Fibroblast of skin of right quadriceps (primary cell): ENCODE results near the gene DNASE2.

Source experiments
- DNase-seq: peaks from one replicate; pipeline ENCODE4 v3.0.0-alpha.2; 2013

The DNASE2 gene

GRCh38 chr19:12885749-12886650, 4.8 kb upstream of the DNASE2 start:
- no peak for DNase-seq

DNA sequence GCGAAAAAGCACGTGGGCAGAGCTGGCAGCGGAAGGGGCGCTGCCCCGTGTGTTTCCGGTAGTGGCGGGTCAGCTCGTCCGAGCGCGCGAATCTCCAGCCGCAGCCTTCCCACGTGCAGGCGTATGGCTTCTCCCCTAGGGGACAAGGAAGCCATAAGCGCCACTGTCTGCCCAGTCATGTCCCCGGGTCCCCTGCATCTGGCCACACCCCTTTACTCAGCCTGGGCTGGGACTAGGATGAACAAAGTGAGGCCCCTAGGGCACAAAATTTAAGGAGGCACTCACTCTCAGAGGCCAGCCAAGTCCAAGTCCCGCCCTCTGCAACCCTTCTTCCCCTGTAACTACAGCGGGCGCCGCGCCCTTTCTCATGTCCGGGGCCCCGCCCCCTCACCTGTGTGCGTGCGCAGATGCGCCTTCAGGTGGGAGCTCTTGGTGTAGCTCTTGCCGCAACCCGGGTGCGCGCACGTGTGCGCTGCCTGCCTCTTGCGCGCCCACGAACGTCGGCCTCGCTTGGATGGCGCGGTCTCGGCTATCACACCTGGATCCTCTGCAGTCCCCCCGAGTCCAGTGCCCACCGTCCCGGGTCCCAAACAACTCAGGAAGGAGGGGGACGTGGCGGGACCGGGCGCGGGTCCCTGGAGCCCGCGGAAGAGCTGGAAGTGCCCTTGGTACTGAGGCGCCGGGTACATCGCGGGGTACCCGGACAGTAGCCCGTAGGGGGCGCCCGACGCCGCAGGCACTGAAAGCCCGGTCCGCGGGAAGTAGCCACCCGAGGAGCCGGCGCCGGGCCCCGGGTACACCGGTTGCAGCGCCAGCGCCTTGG, 3.9 kb upstream of the DNASE2 start:
- peak; percentile 41 for DNase-seq

DNA sequence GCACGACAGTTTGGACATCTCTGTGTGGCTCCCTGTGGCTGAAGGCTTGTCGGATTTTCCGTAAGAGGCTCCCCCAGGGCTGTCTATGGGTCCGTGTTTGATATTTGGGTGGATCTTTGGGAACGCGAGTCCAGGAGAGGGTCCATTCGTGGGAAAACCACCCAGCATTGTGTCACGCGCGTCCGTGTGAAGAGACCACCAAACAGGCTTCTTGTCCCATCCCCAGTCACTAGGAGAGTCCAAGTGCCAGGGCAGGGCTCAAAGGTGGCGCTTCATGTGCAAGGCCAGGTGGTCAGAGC, 3.3 kb upstream of the DNASE2 start:
- no peak for DNase-seq

GRCh38 chr19:12884202-12884601, 3.0 kb upstream of the DNASE2 start:
- no peak for DNase-seq

DNA sequence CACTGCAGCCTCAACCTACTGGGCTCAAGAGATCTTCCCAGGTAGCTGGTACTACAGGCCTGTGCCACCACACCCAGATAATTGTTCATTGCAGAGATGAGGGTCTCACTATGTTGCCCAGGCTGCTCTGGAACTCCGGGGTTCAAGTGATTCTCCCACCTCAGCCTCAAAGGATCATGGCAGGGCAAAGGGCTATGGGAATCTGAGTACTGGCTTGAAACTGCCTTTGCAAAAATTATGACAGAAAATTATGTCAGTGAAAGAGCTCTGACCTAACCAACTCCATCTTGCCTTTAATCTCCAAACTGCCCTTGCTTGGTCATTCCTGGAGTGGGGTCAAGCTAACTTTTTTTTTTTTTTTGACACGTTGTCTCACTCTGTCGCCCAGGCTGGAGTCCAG, 1.3 kb upstream of the DNASE2 start:
- no peak for DNase-seq

DNA sequence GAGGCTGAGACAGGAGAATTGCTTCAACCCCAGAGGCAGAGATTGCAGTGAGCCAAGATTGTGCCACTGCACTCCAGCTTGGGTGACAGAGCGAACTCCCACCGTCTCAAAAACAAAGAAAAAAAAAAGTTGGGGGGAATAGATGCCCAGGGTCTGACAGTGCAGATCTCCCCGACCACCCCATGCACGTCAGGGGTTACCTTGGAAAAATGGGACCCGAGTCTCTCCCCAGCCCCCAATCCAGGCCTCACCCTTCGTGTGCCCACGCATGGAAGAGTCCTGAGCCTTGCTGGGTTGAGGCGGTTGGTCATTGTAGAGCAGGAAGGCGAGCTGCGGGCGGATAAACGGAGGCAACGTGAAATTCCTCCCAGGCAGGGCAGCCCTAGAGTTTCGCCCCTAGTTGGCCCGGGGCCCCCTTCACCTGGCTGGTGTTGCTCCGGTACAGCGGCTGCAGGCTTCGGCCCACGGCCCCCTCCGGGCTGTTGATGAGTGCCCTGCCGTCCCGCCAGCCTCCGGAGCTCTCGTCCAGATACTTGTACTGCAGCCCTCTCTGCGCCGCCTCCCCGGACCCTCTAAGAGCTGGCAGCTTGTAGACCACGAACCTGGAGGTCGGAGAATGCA, 588 bp downstream of the DNASE2 start:
- no peak for DNase-seq

DNA sequence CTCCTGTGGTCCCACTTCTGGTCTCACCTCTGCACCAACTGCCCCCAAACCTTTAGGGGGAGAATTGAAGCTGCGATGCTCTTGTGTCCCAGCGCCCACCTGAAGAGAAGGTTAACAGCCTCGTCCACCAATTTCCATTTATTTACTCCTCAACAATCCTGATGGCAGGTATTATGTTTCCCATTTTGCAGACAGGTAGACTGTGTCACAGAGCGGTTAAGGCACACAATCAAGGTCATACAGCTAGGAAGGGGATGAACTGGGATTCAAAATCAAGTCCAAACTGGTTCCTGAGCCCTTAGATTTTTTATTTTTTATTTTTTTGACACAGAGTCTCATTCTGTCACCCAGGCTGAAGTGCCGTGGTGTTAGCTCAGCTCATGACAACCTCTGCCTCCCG, 6.2 kb downstream of the DNASE2 start:
- DNase-seq, result no peak

DNA sequence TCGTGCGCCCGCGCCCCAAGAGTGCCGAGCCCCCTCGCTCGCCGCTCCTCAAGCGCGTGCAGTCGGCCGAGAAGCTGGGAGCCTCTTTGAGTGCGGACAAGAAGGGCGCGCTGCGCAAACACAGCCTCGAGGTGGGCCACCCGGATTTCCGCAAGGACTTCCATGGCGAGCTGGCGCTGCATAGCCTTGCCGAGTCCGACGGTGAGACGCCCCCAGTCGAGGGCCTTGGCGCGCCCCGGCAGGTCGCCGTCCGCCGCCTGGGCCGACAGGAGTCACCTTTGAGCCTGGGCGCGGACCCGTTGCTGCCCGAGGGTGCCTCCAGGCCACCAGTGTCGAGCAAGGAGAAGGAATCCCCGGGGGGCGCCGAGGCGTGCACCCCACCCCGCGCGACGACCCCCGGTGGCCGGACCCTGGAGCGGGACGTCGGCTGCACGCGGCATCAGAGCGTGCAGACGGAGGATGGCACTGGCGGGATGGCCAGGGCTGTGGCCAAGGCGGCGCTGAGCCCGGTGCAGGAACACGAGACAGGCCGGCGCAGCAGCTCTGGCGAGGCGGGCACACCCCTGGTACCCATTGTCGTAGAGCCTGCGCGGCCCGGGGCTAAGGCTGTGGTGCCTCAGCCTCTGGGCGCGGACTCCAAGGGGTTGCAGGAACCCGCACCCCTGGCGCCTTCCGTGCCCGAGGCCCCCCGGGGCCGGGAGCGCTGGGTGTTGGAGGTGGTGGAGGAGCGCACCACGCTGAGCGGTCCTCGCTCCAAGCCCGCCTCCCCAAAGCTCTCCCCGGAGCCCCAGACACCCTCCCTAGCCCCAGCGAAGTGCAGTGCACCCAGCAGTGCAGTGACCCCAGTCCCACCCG, 7.1 kb downstream of the DNASE2 start:
- no peak for DNase-seq

GRCh38 chr19:12872941-12873890, 8.0 kb downstream of the DNASE2 start:
- DNase-seq, result peak; percentile 59

DNA sequence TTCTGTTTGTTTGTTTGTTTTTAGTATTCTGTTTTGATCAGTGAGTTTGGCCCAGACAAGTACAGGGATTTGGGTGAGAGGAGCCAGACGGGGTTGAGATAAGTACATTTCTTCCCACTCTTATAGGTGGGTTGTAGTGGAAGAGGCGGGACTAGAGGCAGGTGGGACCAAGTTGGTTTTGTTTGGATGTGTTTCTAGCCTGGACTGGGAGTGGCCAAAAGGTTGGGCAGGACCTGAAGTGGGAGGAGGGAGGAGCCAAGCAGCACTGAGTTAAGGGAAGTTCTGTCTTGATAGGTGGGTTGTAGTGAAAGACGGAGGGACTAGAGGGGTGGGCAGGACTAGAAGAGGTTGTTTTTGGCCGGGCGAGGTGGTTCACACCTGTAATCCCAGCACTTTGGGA, 9.0 kb downstream of the DNASE2 start:
- DNase-seq, result no peak

DNA sequence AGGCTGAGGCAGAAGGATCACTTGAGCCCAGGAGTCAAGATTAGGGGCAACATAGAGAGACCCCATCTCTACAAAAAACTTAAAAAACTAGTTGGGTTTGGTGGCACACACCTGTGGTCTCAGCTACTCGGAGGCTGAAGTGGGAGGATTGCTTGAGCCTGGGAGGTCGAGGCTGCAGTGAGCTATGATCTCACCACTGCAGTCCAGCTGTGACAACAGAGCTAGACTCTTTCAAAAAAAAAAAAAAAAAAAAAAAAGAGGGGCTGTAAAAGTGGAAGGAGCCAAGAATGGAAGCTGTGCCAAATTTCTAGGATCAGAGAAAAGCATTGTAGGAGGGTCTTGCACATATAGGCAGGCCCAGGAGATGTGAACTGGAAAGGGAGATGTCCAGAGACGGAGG, 9.6 kb downstream of the DNASE2 start:
- DNase-seq, result no peak

DNA sequence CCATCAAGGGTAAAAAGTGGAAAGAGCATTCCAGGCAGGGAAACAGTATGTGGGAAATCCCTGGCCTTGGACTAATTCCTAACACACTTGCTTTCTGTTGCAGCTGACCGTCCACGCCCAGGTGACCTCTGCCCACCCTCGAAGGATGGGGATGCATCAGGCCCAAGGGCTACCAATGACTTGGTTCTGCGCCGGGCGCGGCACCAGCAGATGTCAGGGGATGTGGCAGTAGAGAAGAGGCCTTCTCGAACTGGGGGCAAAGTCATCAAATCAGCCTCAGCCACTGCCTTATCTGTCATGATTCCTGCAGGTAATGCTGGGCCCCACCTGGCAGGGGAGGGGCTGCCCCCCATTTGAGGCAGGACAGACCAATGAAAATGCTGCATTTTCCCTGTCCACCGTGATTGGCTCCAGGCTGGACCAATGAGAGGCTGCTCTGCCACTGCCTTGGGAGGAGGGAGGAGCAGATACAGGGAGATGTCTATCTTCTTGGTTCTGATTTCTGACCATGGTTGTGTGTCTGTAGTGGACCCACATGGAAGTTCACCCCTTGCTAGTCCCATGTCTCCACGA, 12.6 kb downstream of the DNASE2 start:
- no peak for DNase-seq

GRCh38 chr19:12867120-12868099, 13.8 kb downstream of the DNASE2 start:
- DNase-seq, result peak; percentile 61

DNA sequence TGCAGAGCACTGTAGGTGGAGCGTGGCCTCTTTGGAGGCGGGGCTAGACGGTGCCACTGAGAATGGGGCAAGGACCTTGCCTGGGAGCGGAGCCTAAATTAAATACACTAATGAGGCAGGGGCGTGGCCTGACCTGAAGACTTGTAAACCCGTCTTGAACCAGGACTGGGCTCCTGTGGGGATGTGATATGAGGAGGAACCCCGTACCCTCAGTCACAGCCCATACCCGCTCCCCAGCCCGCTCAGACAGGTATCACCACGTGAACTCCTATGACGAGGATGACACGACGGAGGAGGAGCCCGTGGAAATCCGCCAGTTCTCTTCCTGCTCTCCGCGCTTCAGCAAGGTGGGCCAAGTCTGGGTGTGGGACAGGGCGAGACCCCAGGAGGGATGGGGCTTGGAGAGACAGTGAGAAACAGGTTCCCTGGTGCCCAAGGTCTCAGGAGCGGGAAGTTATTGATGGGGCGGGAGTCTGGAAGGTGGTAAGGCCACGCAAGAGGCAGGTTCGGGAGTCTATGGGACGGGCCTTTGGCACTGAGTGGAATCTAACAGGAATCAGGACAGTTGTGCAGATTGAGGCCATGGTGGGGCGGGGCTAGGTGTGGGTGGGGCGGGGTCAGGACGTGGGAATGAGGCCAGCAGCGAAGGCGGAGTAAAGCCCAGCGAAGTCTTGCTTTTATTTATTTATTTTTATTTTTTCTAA, 14.7 kb downstream of the DNASE2 start:
- no peak for DNase-seq

GRCh38 chr19:12865746-12866415, 15.4 kb downstream of the DNASE2 start:
- no peak for DNase-seq

DNA sequence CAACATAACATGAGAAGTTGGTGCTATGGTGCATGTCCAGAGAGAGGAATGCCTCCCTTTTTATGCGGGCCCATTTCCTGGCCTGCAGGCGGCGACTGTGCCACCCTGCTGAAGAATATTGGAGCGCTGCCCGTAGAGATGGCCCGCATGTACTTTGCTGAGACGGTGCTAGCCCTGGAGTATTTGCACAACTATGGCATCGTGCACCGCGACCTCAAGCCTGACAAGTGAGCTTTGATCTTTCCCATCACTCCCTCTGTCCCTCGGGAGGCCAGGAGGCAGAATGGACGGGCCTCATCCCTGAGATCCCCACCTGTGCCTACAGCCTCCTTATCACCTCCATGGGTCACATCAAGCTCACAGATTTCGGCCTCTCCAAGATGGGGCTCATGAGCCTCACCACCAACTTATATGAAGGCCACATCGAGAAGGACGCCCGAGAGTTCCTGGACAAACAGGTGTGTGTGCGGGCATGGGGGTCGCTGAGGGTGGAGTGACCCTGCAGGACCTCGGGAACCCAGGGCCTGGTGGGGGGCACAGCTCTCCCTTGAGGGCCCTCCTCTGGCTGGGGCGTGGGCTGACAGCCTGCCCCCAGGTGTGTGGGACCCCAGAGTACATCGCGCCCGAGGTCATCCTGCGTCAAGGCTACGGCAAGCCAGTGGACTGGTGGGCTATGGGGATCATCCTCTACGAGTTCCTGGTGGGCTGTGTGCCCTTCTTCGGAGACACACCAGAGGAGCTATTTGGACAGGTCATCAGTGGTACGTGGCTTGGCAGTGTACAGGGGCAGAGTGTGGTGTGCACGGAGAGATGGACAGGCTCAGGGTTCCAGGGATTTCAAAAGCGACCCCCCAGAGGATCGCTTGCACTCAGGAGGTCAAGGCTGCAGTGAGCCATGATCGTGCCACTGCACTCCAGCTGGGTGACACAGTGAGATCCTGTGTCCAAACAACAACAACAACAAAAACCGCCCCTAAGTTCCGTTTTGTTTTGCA, 16.2 kb downstream of the DNASE2 start:
- DNase-seq, result no peak

DNA sequence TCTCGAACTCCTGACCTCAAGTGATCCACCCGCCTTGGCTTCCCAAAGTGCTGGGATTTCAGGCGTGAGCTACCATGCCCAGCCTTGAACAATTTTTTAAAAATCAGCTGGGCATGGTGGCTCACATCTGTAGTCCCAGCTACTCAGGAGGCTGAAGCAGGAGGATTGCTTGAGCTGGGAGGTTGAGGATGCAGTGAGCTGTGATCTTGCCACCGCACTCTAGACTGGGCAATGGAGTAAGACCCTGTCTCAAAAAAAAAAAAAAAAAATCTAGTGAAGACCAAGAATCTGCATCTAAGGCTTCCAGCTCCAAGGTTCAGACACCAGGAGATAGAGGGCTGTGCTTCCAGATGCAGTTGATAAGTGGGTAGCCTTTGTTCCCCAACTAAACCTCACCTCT, 17.1 kb downstream of the DNASE2 start:
- DNase-seq, result no peak
